Measurements from ENCODE around the gene COL7A1.

The COL7A1 gene

GRCh38 chr3:48607519-48607918, 12.4 kb upstream of the COL7A1 start:
- Histone ChIP-seq H3K36me3 (ENCODE audit: insufficient read depth, low read length) (peaks cover 51% of the 10 kb centered on the region), H2AFZ (ENCODE audit: low read depth, low read length) (no peak overlapping the region), H3K4me3 (ENCODE audit: low read length) (no peak overlapping the region), H3K27me3 (ENCODE audit: insufficient read depth, low read length) (no peaks in the 10 kb centered on the region), H3K9me3 (ENCODE audit: low read length) (no peaks in the 10 kb centered on the region), H3K4me1 (ENCODE audit: insufficient read depth, low read length) (peaks cover 10% of the 10 kb centered on the region)

GRCh38 chr3:48601622-48601994, 6.5 kb upstream of the COL7A1 start:
- Histone ChIP-seq H3K27me3 (ENCODE audit: insufficient read depth, low read length) (no peaks in the 10 kb centered on the region), H3K36me3 (ENCODE audit: insufficient read depth, low read length) (peaks cover 90% of the 10 kb centered on the region), H2AFZ (ENCODE audit: low read depth, low read length) (no peak overlapping the region), H3K4me1 (ENCODE audit: insufficient read depth, low read length) (no peaks in the 10 kb centered on the region), H3K4me3 (ENCODE audit: low read length) (no peak overlapping the region), H3K9me3 (ENCODE audit: low read length) (no peaks in the 10 kb centered on the region)

GRCh38 chr3:48600711-48601621, 5.8 kb upstream of the COL7A1 start:
- peaks cover 85% of the 10 kb centered on the region for H3K36me3 ChIP-seq (ENCODE audit: insufficient read depth, low read length)
- H3K9me3 ChIP-seq (ENCODE audit: low read length): no peaks in the 10 kb centered on the region
- no peak overlapping the region for H2AFZ ChIP-seq (ENCODE audit: low read depth, low read length)
- no peaks in the 10 kb centered on the region for H3K4me1 ChIP-seq (ENCODE audit: insufficient read depth, low read length)
- no peak overlapping the region for H3K4me3 ChIP-seq (ENCODE audit: low read length)
- H3K27me3 ChIP-seq (ENCODE audit: insufficient read depth, low read length): no peaks in the 10 kb centered on the region

GRCh38 chr3:48599509-48600285, 4.6 kb upstream of the COL7A1 start:
- no peaks in the 10 kb centered on the region for H3K9me3 ChIP-seq (ENCODE audit: low read length)
- peaks cover 73% of the 10 kb centered on the region for H3K36me3 ChIP-seq (ENCODE audit: insufficient read depth, low read length)
- no peak overlapping the region for H3K4me3 ChIP-seq (ENCODE audit: low read length)
- no peaks in the 10 kb centered on the region for H3K27me3 ChIP-seq (ENCODE audit: insufficient read depth, low read length)
- no peaks in the 10 kb centered on the region for H3K4me1 ChIP-seq (ENCODE audit: insufficient read depth, low read length)
- H2AFZ ChIP-seq (ENCODE audit: low read depth, low read length): no peak overlapping the region

- Histone ChIP-seq H2AFZ (ENCODE audit: low read depth, low read length) (no peak overlapping the region), H3K4me1 (ENCODE audit: insufficient read depth, low read length) (no peaks in the 10 kb centered on the region), H3K36me3 (ENCODE audit: insufficient read depth, low read length) (peaks cover 67% of the 10 kb centered on the region), H3K4me3 (ENCODE audit: low read length) (no peak overlapping the region), H3K9me3 (ENCODE audit: low read length) (no peaks in the 10 kb centered on the region), H3K27me3 (ENCODE audit: insufficient read depth, low read length) (no peaks in the 10 kb centered on the region)
These were observed 4.0 kb upstream of the COL7A1 start for GRCh38 chr3:48599077-48599501.

- H3K36me3 ChIP-seq (ENCODE audit: insufficient read depth, low read length): peaks cover 61% of the 10 kb centered on the region
These were observed 3.4 kb upstream of the COL7A1 start for GRCh38 chr3:48598323-48599076.

GRCh38 chr3:48597408-48597800, 2.3 kb upstream of the COL7A1 start:
- H2AFZ ChIP-seq (ENCODE audit: low read depth, low read length): no peak overlapping the region
- H3K36me3 ChIP-seq (ENCODE audit: insufficient read depth, low read length): peaks cover 50% of the 10 kb centered on the region
- H3K4me1 ChIP-seq (ENCODE audit: insufficient read depth, low read length): no peaks in the 10 kb centered on the region
- H3K9me3 ChIP-seq (ENCODE audit: low read length): no peaks in the 10 kb centered on the region
- H3K27me3 ChIP-seq (ENCODE audit: insufficient read depth, low read length): no peaks in the 10 kb centered on the region
- H3K4me3 ChIP-seq (ENCODE audit: low read length): no peak overlapping the region

More at GRCh38 chr3:48598323-48599076, 3.4 kb upstream of the COL7A1 start:
- no peak overlapping the region for H3K4me3 ChIP-seq (ENCODE audit: low read length)
- H2AFZ ChIP-seq (ENCODE audit: low read depth, low read length): no peak overlapping the region
- H3K9me3 ChIP-seq (ENCODE audit: low read length): no peaks in the 10 kb centered on the region
- no peaks in the 10 kb centered on the region for H3K4me1 ChIP-seq (ENCODE audit: insufficient read depth, low read length)
- no peaks in the 10 kb centered on the region for H3K27me3 ChIP-seq (ENCODE audit: insufficient read depth, low read length)

GRCh38 chr3:48596676-48597407, 1.7 kb upstream of the COL7A1 start:
- Histone ChIP-seq H2AFZ (ENCODE audit: low read depth, low read length) (no peak overlapping the region), H3K27me3 (ENCODE audit: insufficient read depth, low read length) (no peaks in the 10 kb centered on the region), H3K9me3 (ENCODE audit: low read length) (no peaks in the 10 kb centered on the region), H3K4me1 (ENCODE audit: insufficient read depth, low read length) (no peaks in the 10 kb centered on the region), H3K36me3 (ENCODE audit: insufficient read depth, low read length) (peaks cover 47% of the 10 kb centered on the region), H3K4me3 (ENCODE audit: low read length) (no peak overlapping the region)

GRCh38 chr3:48596157-48596556, 1.0 kb upstream of the COL7A1 start:
- H3K27me3 ChIP-seq (ENCODE audit: insufficient read depth, low read length): no peaks in the 10 kb centered on the region
- H3K4me3 ChIP-seq (ENCODE audit: low read length): no peak overlapping the region
- H3K4me1 ChIP-seq (ENCODE audit: insufficient read depth, low read length): no peaks in the 10 kb centered on the region
- H2AFZ ChIP-seq (ENCODE audit: low read depth, low read length): no peak overlapping the region
- peaks cover 40% of the 10 kb centered on the region for H3K36me3 ChIP-seq (ENCODE audit: insufficient read depth, low read length)
- H3K9me3 ChIP-seq (ENCODE audit: low read length): no peaks in the 10 kb centered on the region

GRCh38 chr3:48595526-48596121, 495 bp upstream of the COL7A1 start:
- no peak overlapping the region for H3K4me3 ChIP-seq (ENCODE audit: low read length)
- no peak overlapping the region for H2AFZ ChIP-seq (ENCODE audit: low read depth, low read length)
- no peaks in the 10 kb centered on the region for H3K27me3 ChIP-seq (ENCODE audit: insufficient read depth, low read length)
- no peaks in the 10 kb centered on the region for H3K4me1 ChIP-seq (ENCODE audit: insufficient read depth, low read length)
- peaks cover 34% of the 10 kb centered on the region for H3K36me3 ChIP-seq (ENCODE audit: insufficient read depth, low read length)
- no peaks in the 10 kb centered on the region for H3K9me3 ChIP-seq (ENCODE audit: low read length)

GRCh38 chr3:48594417-48595049, 596 bp downstream of the COL7A1 start:
- Histone ChIP-seq H3K4me1 (ENCODE audit: insufficient read depth, low read length) (no peaks in the 10 kb centered on the region), H3K36me3 (ENCODE audit: insufficient read depth, low read length) (peaks cover 24% of the 10 kb centered on the region), H2AFZ (ENCODE audit: low read depth, low read length) (no peak overlapping the region), H3K9me3 (ENCODE audit: low read length) (no peaks in the 10 kb centered on the region), H3K4me3 (ENCODE audit: low read length) (no peak overlapping the region), H3K27me3 (ENCODE audit: insufficient read depth, low read length) (no peaks in the 10 kb centered on the region)

GRCh38 chr3:48593337-48593736, 1.8 kb downstream of the COL7A1 start:
- Histone ChIP-seq H3K27me3 (ENCODE audit: insufficient read depth, low read length) (no peaks in the 10 kb centered on the region), H3K4me3 (ENCODE audit: low read length) (no peak overlapping the region), H3K9me3 (ENCODE audit: low read length) (no peaks in the 10 kb centered on the region), H3K4me1 (ENCODE audit: insufficient read depth, low read length) (no peaks in the 10 kb centered on the region), H3K36me3 (ENCODE audit: insufficient read depth, low read length) (peaks cover 12% of the 10 kb centered on the region), H2AFZ (ENCODE audit: low read depth, low read length) (no peak overlapping the region)

Measured in neuron (in vitro differentiated cells).